ENCODE measurements around the gene BRIP1. TPM values are rescaled to one million over a fixed set of nuclear protein-coding genes. Genes with fewer than 3 reads are reported as not detected.
"Not testable (repeated sequence)": the region's sequence is repeated elsewhere in the genome, so short reads cannot be mapped to it uniquely, and the experiment has no call there.

The BRIP1 gene
- total RNA-seq, 1 experiment from 2014 or later: 5.5 TPM

DNA sequence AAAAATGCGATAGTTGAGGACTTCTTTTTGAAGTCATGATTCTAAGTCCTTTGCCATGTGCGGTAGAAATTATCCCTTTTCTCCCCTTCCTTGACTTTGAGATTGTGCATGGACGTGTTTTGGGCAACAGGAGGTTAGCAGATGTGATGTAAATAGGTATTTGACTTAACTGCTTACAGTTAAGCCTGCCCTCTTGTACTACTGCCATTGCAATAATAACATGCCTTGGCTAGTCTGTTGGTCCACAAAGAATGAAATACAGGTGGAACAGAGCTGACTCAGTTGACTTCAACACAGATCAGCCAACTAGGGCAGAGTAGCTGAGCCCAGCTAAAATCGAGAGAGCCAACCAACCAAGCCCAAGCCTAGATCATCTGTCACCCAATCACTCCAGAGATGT, 125.5 kb downstream of the BRIP1 start:
- Histone ChIP-seq H3K27me3 (no peaks in the 10 kb centered on the region), H3K36me3 (peaks cover 30% of the 10 kb centered on the region), H3K4me3 (no peak overlapping the region), H3K9me3 (peaks cover 20% of the 10 kb centered on the region)
- no peak for DNase-seq

DNA sequence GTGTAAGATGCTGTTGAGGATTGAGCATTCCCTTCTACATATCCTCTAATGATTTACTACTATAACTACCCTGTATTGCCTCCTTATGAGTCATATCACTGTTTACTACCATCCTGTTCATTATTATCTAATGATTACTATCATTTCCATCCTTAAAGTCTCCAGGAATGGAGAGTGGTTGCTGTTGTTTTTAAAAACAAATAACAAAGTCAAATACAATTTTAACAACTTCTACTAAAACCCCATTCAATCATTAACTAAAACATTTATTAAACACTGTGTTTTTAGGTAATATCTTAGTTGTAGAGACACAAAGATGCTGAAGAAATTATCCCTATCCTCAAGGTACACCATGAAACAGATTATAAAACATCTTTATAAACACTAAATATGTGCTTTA, 126.9 kb downstream of the BRIP1 start:
- DNase-seq: no peak
- Histone ChIP-seq H3K36me3 (peaks cover 18% of the 10 kb centered on the region), H3K4me3 (no peak overlapping the region), H3K9me3 (peaks cover 11% of the 10 kb centered on the region), H3K27me3 (no peaks in the 10 kb centered on the region)

- no peak overlapping the region for H3K4me3 ChIP-seq
- peaks cover 12% of the 10 kb centered on the region for H3K36me3 ChIP-seq
These were observed 127.5 kb downstream of the BRIP1 start for GRCh38 chr17:61735807-61736206.

DNA sequence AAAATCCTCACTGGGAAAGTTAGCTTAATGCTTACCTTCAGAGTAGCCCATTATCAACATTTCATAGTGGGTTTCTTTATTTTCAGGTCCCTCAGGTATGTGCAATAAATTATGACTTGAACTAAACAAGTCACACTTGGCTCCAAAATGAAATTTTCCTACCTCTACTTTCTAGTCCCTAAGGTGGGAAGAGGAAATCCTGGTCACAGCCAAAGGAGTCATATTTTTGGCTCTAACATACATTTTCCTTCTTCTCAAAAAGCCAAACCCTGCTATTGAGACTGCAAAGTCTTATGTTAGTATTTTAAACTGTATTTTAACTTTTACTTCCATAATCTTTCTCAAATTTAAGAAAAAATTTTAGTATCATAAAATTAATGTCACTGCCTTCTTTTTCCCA, 128.9 kb downstream of the BRIP1 start:
- Histone ChIP-seq H3K4me3 (no peak overlapping the region), H3K36me3 (peaks cover 9% of the 10 kb centered on the region), H3K9me3 (peaks cover 8% of the 10 kb centered on the region), H3K27me3 (no peaks in the 10 kb centered on the region)
- DNase-seq: no peak

More at GRCh38 chr17:61735807-61736206, 127.5 kb downstream of the BRIP1 start:
- no peak for DNase-seq
- H3K9me3 ChIP-seq: peaks cover 11% of the 10 kb centered on the region
- no peaks in the 10 kb centered on the region for H3K27me3 ChIP-seq

DNA sequence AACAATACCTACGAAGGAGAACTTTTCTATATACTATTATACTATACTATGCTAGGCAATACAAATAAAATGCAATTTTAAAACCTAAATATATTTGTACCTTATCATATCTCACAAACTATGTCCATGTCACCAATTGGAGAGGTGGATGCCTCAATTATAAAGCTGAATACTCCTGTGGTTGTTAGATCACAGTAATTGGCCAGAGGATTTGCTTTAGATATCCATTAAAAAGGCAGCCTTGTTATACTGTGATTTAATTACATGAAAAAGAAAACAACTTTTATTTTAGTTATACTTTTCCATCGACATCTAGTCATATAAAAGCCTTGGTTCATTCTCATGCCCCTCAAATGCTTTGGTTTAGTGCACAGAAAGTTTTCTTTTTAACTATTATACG, 129.3 kb downstream of the BRIP1 start:
- H3K36me3 ChIP-seq: peaks cover 7% of the 10 kb centered on the region
- peaks cover 8% of the 10 kb centered on the region for H3K9me3 ChIP-seq
- H3K4me3 ChIP-seq: no peak overlapping the region
- DNase-seq: no peak
- H3K27me3 ChIP-seq: no peaks in the 10 kb centered on the region

DNA sequence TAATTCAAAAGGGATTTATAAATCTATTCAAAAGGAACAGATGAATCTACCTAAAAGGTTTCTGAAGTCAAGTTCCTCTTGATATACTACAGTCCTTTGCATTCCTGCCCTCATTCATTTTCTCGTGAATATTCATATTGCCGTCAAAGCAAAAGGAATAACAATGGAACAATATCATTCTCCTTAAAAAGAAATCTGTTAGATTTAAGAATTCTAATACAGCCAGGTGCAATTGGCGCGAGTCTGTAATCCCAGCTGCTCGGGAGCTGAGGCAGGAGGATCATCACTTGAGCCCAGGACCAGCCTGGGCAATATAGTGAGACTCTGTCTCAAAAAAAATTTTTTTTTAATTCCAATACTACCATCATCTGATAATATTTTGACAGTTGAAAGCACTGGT, 130.3 kb downstream of the BRIP1 start:
- Histone ChIP-seq H3K4me3 (no peak overlapping the region), H3K36me3 (peaks cover 7% of the 10 kb centered on the region), H3K9me3 (peaks cover 8% of the 10 kb centered on the region), H3K27me3 (no peaks in the 10 kb centered on the region)
- DNase-seq: no peak

- Histone ChIP-seq H3K4me3 (no peak overlapping the region), H3K27me3 (no peaks in the 10 kb centered on the region), H3K9me3 (peaks cover 3% of the 10 kb centered on the region), H3K36me3 (peaks cover 7% of the 10 kb centered on the region)
- no peak for DNase-seq
These were observed 131.2 kb downstream of the BRIP1 start for GRCh38 chr17:61732169-61732568.

- no peaks in the 10 kb centered on the region for H3K27me3 ChIP-seq
- no peak for DNase-seq
- no peaks in the 10 kb centered on the region for H3K9me3 ChIP-seq
- H3K4me3 ChIP-seq: no peak overlapping the region
- H3K36me3 ChIP-seq: peaks cover 7% of the 10 kb centered on the region
These were observed 132.0 kb downstream of the BRIP1 start for GRCh38 chr17:61731330-61731729.

GRCh38 chr17:61729690-61730268, 133.5 kb downstream of the BRIP1 start:
- DNase-seq: no peak
- no peaks in the 10 kb centered on the region for H3K9me3 ChIP-seq
- no peaks in the 10 kb centered on the region for H3K27me3 ChIP-seq
- H3K4me3 ChIP-seq: no peak overlapping the region
- H3K36me3 ChIP-seq: peaks cover 13% of the 10 kb centered on the region

DNA sequence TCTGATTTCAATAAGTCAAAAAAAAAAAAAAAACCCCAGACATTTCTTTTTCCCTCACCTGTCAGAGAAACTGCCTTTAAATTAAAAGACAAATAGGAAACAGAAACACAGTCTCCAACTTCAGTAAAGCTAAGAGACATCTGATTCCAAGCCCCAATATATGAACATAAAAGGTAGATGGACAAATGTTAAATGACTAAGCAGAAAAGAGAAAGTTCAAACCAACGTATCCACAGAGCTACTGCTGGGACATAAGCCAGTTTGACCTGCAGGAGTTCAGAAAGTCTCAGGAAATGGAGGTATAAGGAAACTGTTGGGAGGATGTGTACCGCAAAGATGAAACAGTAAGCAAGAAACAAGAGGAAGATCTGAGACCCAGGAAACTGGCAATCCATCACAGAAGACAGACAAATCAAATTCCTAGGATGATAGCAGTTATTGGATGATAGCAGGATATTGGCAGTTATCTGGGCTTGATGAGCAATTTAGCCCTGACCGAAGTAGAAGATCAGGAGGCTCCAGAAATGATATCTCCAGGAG, 135.0 kb downstream of the BRIP1 start:
- Histone ChIP-seq H3K4me3 (no peak overlapping the region), H3K9me3 (no peaks in the 10 kb centered on the region), H3K27me3 (no peaks in the 10 kb centered on the region), H3K36me3 (peaks cover 13% of the 10 kb centered on the region)
- no peak for DNase-seq

DNA sequence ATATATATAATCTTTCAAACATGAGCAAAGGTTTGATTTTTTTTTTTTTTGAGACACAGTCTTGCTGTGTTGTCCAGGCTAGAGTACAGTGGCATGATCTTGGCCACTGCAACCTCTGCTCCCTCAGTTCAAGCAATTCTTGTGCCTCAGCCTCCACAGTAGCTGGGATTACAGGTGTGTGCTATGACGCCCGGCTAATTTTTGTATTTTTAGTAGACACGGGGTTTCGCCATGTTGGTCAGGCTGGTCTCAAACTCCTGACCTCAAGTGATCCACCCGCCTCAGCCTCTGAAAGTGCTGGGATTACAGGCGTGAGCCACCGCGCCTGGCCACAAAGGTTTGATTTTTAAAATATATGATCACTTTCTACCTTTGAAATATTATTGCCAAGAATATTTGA, 135.5 kb downstream of the BRIP1 start:
- H3K4me3 ChIP-seq, DNase-seq, H3K9me3 ChIP-seq, H3K27me3 ChIP-seq: not testable (repeated sequence)
- peaks cover 13% of the 10 kb centered on the region for H3K36me3 ChIP-seq

GRCh38 chr17:61726977-61727376, 136.4 kb downstream of the BRIP1 start:
- Histone ChIP-seq H3K27me3 (no peaks in the 10 kb centered on the region), H3K4me3 (no peak overlapping the region), H3K36me3 (peaks cover 17% of the 10 kb centered on the region), H3K9me3 (no peaks in the 10 kb centered on the region)
- DNase-seq: no peak

DNA sequence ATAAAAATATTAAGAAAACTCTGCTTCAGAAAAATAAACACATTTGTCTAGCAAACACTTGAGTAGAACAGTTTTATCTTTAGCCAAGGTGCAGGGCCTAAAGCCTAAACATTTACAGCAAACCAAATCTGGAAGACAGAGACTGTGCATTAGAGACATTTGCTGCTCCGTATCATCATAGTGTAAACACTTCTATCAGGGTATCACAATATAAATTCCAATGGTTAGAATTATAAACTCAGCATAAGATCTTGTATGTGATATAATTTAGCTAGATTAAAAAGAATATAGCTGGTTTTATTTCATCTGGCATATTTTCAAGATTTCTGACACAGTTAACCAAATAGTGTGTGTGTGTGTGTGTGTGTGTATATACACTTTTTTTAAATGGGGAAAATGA, 138.6 kb downstream of the BRIP1 start:
- no peak overlapping the region for H3K4me3 ChIP-seq
- H3K9me3 ChIP-seq: no peaks in the 10 kb centered on the region
- no peaks in the 10 kb centered on the region for H3K27me3 ChIP-seq
- no peak for DNase-seq
- peaks cover 14% of the 10 kb centered on the region for H3K36me3 ChIP-seq

GRCh38 chr17:61723914-61724313, 139.4 kb downstream of the BRIP1 start:
- no peaks in the 10 kb centered on the region for H3K9me3 ChIP-seq
- no peak overlapping the region for H3K4me3 ChIP-seq
- no peak for DNase-seq
- no peaks in the 10 kb centered on the region for H3K27me3 ChIP-seq
- peaks cover 14% of the 10 kb centered on the region for H3K36me3 ChIP-seq

DNA sequence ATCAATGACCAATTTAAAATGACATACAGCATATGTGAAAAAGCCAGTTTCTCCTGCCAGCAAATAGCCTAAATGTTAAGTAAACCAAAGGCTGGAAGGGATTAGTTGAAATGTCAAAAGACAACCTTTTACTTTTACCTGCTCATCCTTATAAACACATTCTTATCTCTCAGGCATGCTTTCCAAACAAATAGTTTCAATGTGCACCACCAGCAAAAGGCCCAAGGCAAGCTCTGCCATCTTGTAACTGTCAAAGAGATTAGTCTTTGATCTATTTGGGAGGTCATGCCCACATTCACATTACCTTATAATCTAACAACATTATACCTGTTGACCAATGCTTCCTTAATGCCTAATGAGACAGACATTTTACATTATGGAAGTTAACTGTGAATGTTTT, 140.1 kb downstream of the BRIP1 start:
- no peak overlapping the region for H3K4me3 ChIP-seq
- DNase-seq: no peak
- H3K27me3 ChIP-seq: no peaks in the 10 kb centered on the region
- peaks cover 10% of the 10 kb centered on the region for H3K36me3 ChIP-seq
- H3K9me3 ChIP-seq: peaks cover under 1% of the 10 kb centered on the region; the same call in 1 of the 2 replicates

GRCh38 chr17:61722398-61722797, 140.9 kb downstream of the BRIP1 start:
- DNase-seq: no peak
- Histone ChIP-seq H3K9me3 (peaks cover 4% of the 10 kb centered on the region), H3K4me3 (no peak overlapping the region), H3K36me3 (peaks cover 10% of the 10 kb centered on the region), H3K27me3 (no peaks in the 10 kb centered on the region)

- H3K36me3 ChIP-seq: peaks cover 16% of the 10 kb centered on the region
- H3K27me3 ChIP-seq: no peaks in the 10 kb centered on the region
- no peak for DNase-seq
- H3K9me3 ChIP-seq: peaks cover 13% of the 10 kb centered on the region
- no peak overlapping the region for H3K4me3 ChIP-seq
These were observed 143.1 kb downstream of the BRIP1 start for GRCh38 chr17:61720016-61720795.

DNA sequence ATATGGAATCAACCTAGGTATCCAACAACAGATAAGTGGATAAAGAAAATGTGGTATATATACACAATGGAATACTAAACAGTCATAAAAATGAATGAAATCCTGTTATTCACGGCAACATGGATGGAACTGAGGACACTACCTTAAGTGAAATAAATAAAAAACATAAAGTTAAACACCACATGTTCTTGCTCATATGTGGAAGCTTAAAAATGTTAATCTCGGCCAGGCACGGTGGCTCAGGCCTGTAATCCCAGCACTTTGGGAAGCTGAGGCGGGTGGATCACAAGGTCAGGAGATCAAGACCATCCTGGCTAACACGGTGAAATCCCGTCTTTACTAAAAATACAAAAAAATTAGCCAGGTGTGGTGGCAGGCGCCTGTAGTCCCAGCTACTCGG, 144.1 kb downstream of the BRIP1 start:
- Histone ChIP-seq H3K36me3 (peaks cover 20% of the 10 kb centered on the region), H3K9me3 (peaks cover 13% of the 10 kb centered on the region)
- not testable (repeated sequence) for DNase-seq, H3K4me3 ChIP-seq, H3K27me3 ChIP-seq
